DOHH2 (cell line): ENCODE data around the gene PAK5.

Experiments
- EZH2phosphoT487 ChIP-seq: fragments of 200-600 bp; sonication (generic); IDR thresholded peaks from 2 replicates; pipeline ENCODE4 v1.6.1; 2017; ENCODE audit warnings: borderline replicate concordance, mild to moderate bottlenecking, antibody characterized with exemption, low read length, moderate library complexity, mixed read lengths
- TF ChIP-seq, protein P1 (sequence below): fragments of 200-600 bp; sonication (generic); IDR thresholded peaks from one replicate; pipeline ENCODE4 v1.5.1; 2014; ENCODE audit warnings: antibody characterized with exemption, mild to moderate bottlenecking, low read depth, low read length; ENCODE audit not compliant: poor library complexity, severe bottlenecking

DNA sequence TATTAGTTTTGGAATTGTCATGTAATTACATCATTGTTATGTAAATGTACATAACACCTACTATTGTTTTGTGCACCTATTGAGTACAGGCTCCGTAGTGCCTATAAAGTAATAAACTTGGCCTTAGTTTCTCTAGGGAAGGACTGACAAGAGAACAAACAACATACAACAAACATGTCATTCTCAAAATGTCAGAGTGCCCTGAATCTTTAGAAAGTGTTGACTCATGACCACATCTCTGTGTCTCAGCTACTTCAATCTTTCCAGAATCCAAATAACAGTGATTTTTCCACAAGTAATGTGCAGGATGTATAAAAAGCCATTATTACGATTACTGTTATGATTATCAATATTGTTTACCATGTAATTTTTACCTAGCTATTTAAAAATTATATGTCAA lies 307.3 kb downstream of the PAK5 start:
- TF ChIP-seq, protein P1, sequence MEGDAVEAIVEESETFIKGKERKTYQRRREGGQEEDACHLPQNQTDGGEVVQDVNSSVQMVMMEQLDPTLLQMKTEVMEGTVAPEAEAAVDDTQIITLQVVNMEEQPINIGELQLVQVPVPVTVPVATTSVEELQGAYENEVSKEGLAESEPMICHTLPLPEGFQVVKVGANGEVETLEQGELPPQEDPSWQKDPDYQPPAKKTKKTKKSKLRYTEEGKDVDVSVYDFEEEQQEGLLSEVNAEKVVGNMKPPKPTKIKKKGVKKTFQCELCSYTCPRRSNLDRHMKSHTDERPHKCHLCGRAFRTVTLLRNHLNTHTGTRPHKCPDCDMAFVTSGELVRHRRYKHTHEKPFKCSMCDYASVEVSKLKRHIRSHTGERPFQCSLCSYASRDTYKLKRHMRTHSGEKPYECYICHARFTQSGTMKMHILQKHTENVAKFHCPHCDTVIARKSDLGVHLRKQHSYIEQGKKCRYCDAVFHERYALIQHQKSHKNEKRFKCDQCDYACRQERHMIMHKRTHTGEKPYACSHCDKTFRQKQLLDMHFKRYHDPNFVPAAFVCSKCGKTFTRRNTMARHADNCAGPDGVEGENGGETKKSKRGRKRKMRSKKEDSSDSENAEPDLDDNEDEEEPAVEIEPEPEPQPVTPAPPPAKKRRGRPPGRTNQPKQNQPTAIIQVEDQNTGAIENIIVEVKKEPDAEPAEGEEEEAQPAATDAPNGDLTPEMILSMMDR = no peak
- no peak for TF ChIP-seq EZH2phosphoT487
